Activated CD8-positive, alpha-beta T cell treated with anti-CD3 and anti-CD28 coated beads for 36 hours (primary cell): ENCODE results near the gene RSPH6A. TPM values are rescaled to one million over a fixed set of nuclear protein-coding genes. Genes with fewer than 3 reads are reported as not detected.
A peak's percentile ranks its signal among the peaks of the same experiment; 100 is the strongest.

Source experiments
- ATAC-seq: fragments of 200-7000 bp; cut with Tn5 transposase; one replicate; pipeline ENCODE4 v1.10.0; 2021; ENCODE audit warnings: mild to moderate bottlenecking, moderate library complexity
- CTCF ChIA-PET: fragments of 350-600 bp; sonication (Branson Sonifier 250); formaldehyde crosslinking; loops from one replicate; lab custom pipeline; 2021; ENCODE audit warnings: antibody characterized with exemption; lab: Charles Lee
- POLR2A ChIA-PET: fragments of 350-600 bp; sonication (Branson Sonifier 250); formaldehyde crosslinking; loops from one replicate; lab custom pipeline; 2021; ENCODE audit warnings: antibody characterized with exemption; lab: Charles Lee
- DNase-seq: peaks from one replicate; pipeline ENCODE4 v3.0.0-alpha.2; 2020
- H3K27ac Mint-ChIP-seq: one replicate; pipeline ENCODE4 v1.8.0; 2021; ENCODE audit warnings: mild to moderate bottlenecking, mixed read lengths
- H3K27me3 Mint-ChIP-seq: one replicate; pipeline ENCODE4 v1.8.0; 2021; ENCODE audit warnings: mixed read lengths
- H3K36me3 Mint-ChIP-seq: one replicate; pipeline ENCODE4 v1.8.0; 2021; ENCODE audit warnings: low read depth, mixed read lengths
- H3K4me1 Mint-ChIP-seq: one replicate; pipeline ENCODE4 v1.8.0; 2021; ENCODE audit warnings: low read depth, mixed read lengths
- H3K4me3 Mint-ChIP-seq: one replicate; pipeline ENCODE4 v1.8.0; 2021; ENCODE audit warnings: mild to moderate bottlenecking, moderate library complexity, mixed read lengths
- H3K9me3 Mint-ChIP-seq: one replicate; pipeline ENCODE4 v1.8.0; 2021; ENCODE audit warnings: mixed read lengths
- CTCF ChIP-seq: fragments of 200-600 bp; IDR thresholded peaks from one replicate; pipeline ENCODE4 v1.8.0; 2022; ENCODE audit warnings: antibody characterized with exemption, mild to moderate bottlenecking
- intact Hi-C: fragments of 100-400 bp; cut with micrococcal nuclease; formaldehyde crosslinking; loops from one replicate; pipeline ENCODE4 v1.10.0; 2022
- total RNA-seq, 2 experiments: library from RNA; stranded (reverse); gene quantifications; one replicate each; pipeline ENCODE4 v1.2.3, GENCODE V29; 2021

RSPH6A gene
- total RNA-seq, 2 experiments from 2014 or later = 0.41 to 0.63 TPM

GRCh38 chr19:45780448-45781213, 34.5 kb downstream of the RSPH6A start:
- DNase-seq (no peak), ATAC-seq (no peak)
- ChIA-PET POLR2A (interaction anchor here (0.8 to 2.5 kb wide), 4 partner anchors 8 to 24 kb away, joined by 3 to 9 read pairs (median 3); partner anchors contain the start of gene SIX5), CTCF (interaction anchor here (0.7 to 1.6 kb wide), 2 partner anchors 10 to 11 kb away, joined by 3 to 4 read pairs; partner anchors contain the start of gene SIX5)
- peaks cover 17% of the 10 kb centered on the region for H3K4me1 Mint-ChIP-seq
- H3K36me3 Mint-ChIP-seq = peaks cover 11% of the 10 kb centered on the region
- H3K27ac Mint-ChIP-seq = no peak overlapping the region
- no peak overlapping the region for H3K4me3 Mint-ChIP-seq
- no peak for TF ChIP-seq CTCF
- no peaks in the 10 kb centered on the region for H3K9me3 Mint-ChIP-seq
- peaks cover 29% of the 10 kb centered on the region for H3K27me3 Mint-ChIP-seq
- intact Hi-C loops = no loop called here

GRCh38 chr19:45780146-45780447, 35.0 kb downstream of the RSPH6A start:
- CTCF ChIA-PET = interaction anchor here (0.7 kb wide), 1 partner anchor 9 kb away, joined by 3 read pairs; no protein-coding TSS in a partner anchor
- no peak overlapping the region for H3K27ac Mint-ChIP-seq
- intact Hi-C loops = no loop called here

GRCh38 chr19:45779231-45780145, 35.6 kb downstream of the RSPH6A start:
- Mint-ChIP-seq H3K27me3 (peaks cover 29% of the 10 kb centered on the region), H3K27ac (no peak overlapping the region), H3K36me3 (peaks cover 11% of the 10 kb centered on the region), H3K9me3 (no peaks in the 10 kb centered on the region), H3K4me3 (peak overlapping the region; percentile 63), H3K4me1 (peaks cover 17% of the 10 kb centered on the region)
- peak; percentile 81 for TF ChIP-seq CTCF
- peak; percentile 96 for DNase-seq
- intact Hi-C loops = no loop called here
- ChIA-PET POLR2A (interaction anchor here (0.7 to 2.8 kb wide), 6 partner anchors 9 to 19 kb away, joined by 3 to 10 read pairs (median 3); partner anchors contain the start of genes DMWD and SIX5), CTCF (interaction anchor here (0.7 to 1.2 kb wide), 9 partner anchors 8 to 103 kb away, joined by 3 to 29 read pairs (median 4); partner anchors contain the start of gene SIX5)
- peak; percentile 98 for ATAC-seq

More at GRCh38 chr19:45780146-45780447, 35.0 kb downstream of the RSPH6A start:
- H3K4me3 Mint-ChIP-seq = no peak overlapping the region
- no peak for TF ChIP-seq CTCF
- peaks cover 29% of the 10 kb centered on the region for H3K27me3 Mint-ChIP-seq
- ATAC-seq = no peak
- POLR2A ChIA-PET = interaction anchor here (0.8 to 2.5 kb wide), 3 partner anchors 8 to 24 kb away, joined by 3 to 9 read pairs (median 3); partner anchors contain the start of gene SIX5
- H3K36me3 Mint-ChIP-seq = peaks cover 11% of the 10 kb centered on the region
- no peak for DNase-seq
- no peaks in the 10 kb centered on the region for H3K9me3 Mint-ChIP-seq
- peaks cover 17% of the 10 kb centered on the region for H3K4me1 Mint-ChIP-seq

GRCh38 chr19:45778010-45778661, 37.0 kb downstream of the RSPH6A start:
- ChIA-PET POLR2A (interaction anchor here (2.5 to 2.8 kb wide), 2 partner anchors 9 to 13 kb away, joined by 9 to 10 read pairs; partner anchors contain the start of gene SIX5), CTCF (interaction anchor here (1.0 kb wide), 1 partner anchor 9 kb away, joined by 5 read pairs; the partner anchor contains the start of gene SIX5)
- intact Hi-C loops = no loop called here
- Mint-ChIP-seq H3K4me3 (no peak overlapping the region), H3K36me3 (peaks cover 11% of the 10 kb centered on the region), H3K4me1 (peaks cover 17% of the 10 kb centered on the region), H3K27me3 (peaks cover 25% of the 10 kb centered on the region), H3K9me3 (no peaks in the 10 kb centered on the region), H3K27ac (no peak overlapping the region)
- ATAC-seq (no peak), DNase-seq (no peak)
- TF ChIP-seq CTCF = no peak
